Mesenchymal stem cell (in vitro differentiated cells and primary cell): ENCODE results near the gene CSNK2A1. TPM values are rescaled to one million over a fixed set of nuclear protein-coding genes. Genes with fewer than 3 reads are reported as not detected.

Source experiments
- DNase-seq: peaks from one replicate; pipeline ENCODE4 v3.0.0-alpha.2; 2013
- H2AFZ ChIP-seq: one replicate; pipeline ENCODE4 v1.6.1; 2013; ENCODE audit warnings: low read depth, mild to moderate bottlenecking, control low read depth, inconsistent platforms, low read length, moderate library complexity
- H2AK5ac ChIP-seq: 2 replicates; pipeline ENCODE4 v1.6.1; 2013; ENCODE audit warnings: low read length, moderate library complexity, mild to moderate bottlenecking, inconsistent platforms; ENCODE audit not compliant: severe bottlenecking
- H2BK120ac ChIP-seq: one replicate; pipeline ENCODE4 v1.6.1; 2013; ENCODE audit warnings: low read depth, mild to moderate bottlenecking, inconsistent platforms, low read length, moderate library complexity
- H2BK12ac ChIP-seq, 2 experiments: one replicate each; pipeline ENCODE4 v1.6.1; 2013; ENCODE audit warnings: inconsistent platforms in 2 of 2, low read length in 2 of 2, mild to moderate bottlenecking in 2 of 2, moderate library complexity in 2 of 2, control low read depth in 1 of 2
- H2BK15ac ChIP-seq: one replicate; pipeline ENCODE4 v1.6.1; 2013; ENCODE audit warnings: mild to moderate bottlenecking, low read depth, inconsistent platforms; ENCODE audit not compliant: poor library complexity, severe bottlenecking
- H2BK5ac ChIP-seq: 2 replicates; pipeline ENCODE4 v1.6.1; 2013; ENCODE audit warnings: low read depth, mild to moderate bottlenecking, low read length, control low read depth, inconsistent platforms; ENCODE audit not compliant: poor library complexity, severe bottlenecking
- H3K14ac ChIP-seq, 2 experiments: one replicate each; pipeline ENCODE4 v1.6.1; 2013; ENCODE audit warnings: inconsistent platforms in 2 of 2, low read length in 2 of 2, control low read depth in 1 of 2, mild to moderate bottlenecking in 1 of 2, moderate library complexity in 1 of 2
- H3K18ac ChIP-seq, 2 experiments: one replicate each; pipeline ENCODE4 v1.6.1; 2013; ENCODE audit warnings: inconsistent platforms in 2 of 2, low read length in 2 of 2, control low read depth in 1 of 2, low read depth in 1 of 2, mild to moderate bottlenecking in 1 of 2
- H3K23ac ChIP-seq, 2 experiments: one replicate each; pipeline ENCODE4 v1.6.1; 2013; ENCODE audit warnings: inconsistent platforms in 2 of 2, low read length in 2 of 2, mild to moderate bottlenecking in 2 of 2, moderate library complexity in 2 of 2, control low read depth in 1 of 2
- H3K27ac ChIP-seq: 2 replicates; pipeline ENCODE4 v1.5.1; 2013; ENCODE audit warnings: mild to moderate bottlenecking, moderate library complexity, low read length, control low read depth, inconsistent platforms; ENCODE audit not compliant: poor library complexity, severe bottlenecking
- H3K27me3 ChIP-seq, 2 experiments: 2 replicates each; pipeline versions ENCODE4 v1.6.1 to v1.7.0; 2013; ENCODE audit warnings: low read length in 2 of 2, mild to moderate bottlenecking in 2 of 2, moderate library complexity in 2 of 2, control low read depth in 1 of 2, inconsistent platforms in 1 of 2; ENCODE audit not compliant: control insufficient read depth in 1 of 2, insufficient read depth in 1 of 2
- H3K36me3 ChIP-seq, 2 experiments: 2 replicates each; pipeline versions ENCODE4 v1.6.1 to v1.7.0; 2013; ENCODE audit warnings: low read length in 2 of 2, control low read depth in 1 of 2, inconsistent platforms in 1 of 2, low read depth in 1 of 2, mild to moderate bottlenecking in 1 of 2; ENCODE audit not compliant: insufficient read depth in 2 of 2, control insufficient read depth in 1 of 2
- H3K4ac ChIP-seq, 2 experiments: one replicate each; pipeline ENCODE4 v1.6.1; 2013; ENCODE audit warnings: inconsistent platforms in 2 of 2, low read length in 2 of 2, mild to moderate bottlenecking in 2 of 2, moderate library complexity in 2 of 2, control low read depth in 1 of 2, low read depth in 1 of 2
- H3K4me1 ChIP-seq: 2 replicates; pipeline ENCODE4 v1.6.1; 2013; ENCODE audit warnings: low read depth, low read length, control low read depth; ENCODE audit not compliant: control insufficient read depth, insufficient read depth
- H3K4me2 ChIP-seq: 2 replicates; pipeline ENCODE4 v1.6.1; 2013; ENCODE audit warnings: low read length, mild to moderate bottlenecking, inconsistent platforms; ENCODE audit not compliant: poor library complexity, severe bottlenecking
- H3K4me3 ChIP-seq, 2 experiments: 2 replicates each; pipeline versions ENCODE4 v1.5.1 to v1.7.0; 2013; ENCODE audit warnings: low read length in 2 of 2, mild to moderate bottlenecking in 2 of 2, control low read depth in 1 of 2, low read depth in 1 of 2; ENCODE audit not compliant: insufficient read depth in 1 of 2
- H3K79me1 ChIP-seq: replicated peaks from 2 replicates; pipeline ENCODE4 v1.6.1; 2013; ENCODE audit warnings: mild to moderate bottlenecking, control low read depth, low read length, inconsistent platforms; ENCODE audit not compliant: poor library complexity, severe bottlenecking
- H3K9ac ChIP-seq: 2 replicates; pipeline ENCODE4 v1.7.0; 2013; ENCODE audit warnings: mild to moderate bottlenecking, low read length, moderate library complexity
- H3K9me3 ChIP-seq: 2 replicates; pipeline ENCODE4 v1.7.0; 2013; ENCODE audit warnings: mild to moderate bottlenecking, low read length; ENCODE audit not compliant: control insufficient read depth
- H4K8ac ChIP-seq: one replicate; pipeline ENCODE4 v1.6.1; 2013; ENCODE audit warnings: inconsistent platforms, mild to moderate bottlenecking, low read length, moderate library complexity
- H4K91ac ChIP-seq: one replicate; pipeline ENCODE4 v1.6.1; 2013; ENCODE audit warnings: mild to moderate bottlenecking, low read length, inconsistent platforms
- WGBS: methylation state at CpG from one replicate; pipeline ENCODE4 v1.1.7; 2013; ENCODE audit warnings: mixed read lengths; 5-methylcytosine and 5-hydroxymethylcytosine counted together
- small RNA-seq: library from polyadenylated mRNA; stranded (forward); fragments of <200 nt; extraction: miRNeasy Mini kit (QIAGEN cat#:217004); gene quantifications from one replicate; pipeline ENCODE3, GENCODE V24; 2013; ENCODE audit warnings: low read depth

Gene CSNK2A1

GRCh38 chr20:427849-428657 lies 115.5 kb downstream of the CSNK2A1 start:
- Histone ChIP-seq H3K23ac (no peak overlapping the region), H4K8ac (no peak overlapping the region), H3K36me3 (peaks cover 67 to 87% of the 10 kb centered on the region in 2 experiments), H3K4me2 (no peak overlapping the region), H2BK12ac (no peak overlapping the region), H2AFZ (no peak overlapping the region), H2BK120ac (no peak overlapping the region), H2BK15ac (no peak overlapping the region), H3K9me3 (no peaks in the 10 kb centered on the region), H3K4ac (no peak overlapping the region), H3K4me3 (no peak overlapping the region), H3K27ac (no peak overlapping the region), H3K79me1 (peaks cover 22% of the 10 kb centered on the region), H3K27me3 (no peaks in the 10 kb centered on the region), H3K18ac (no peak overlapping the region), H2BK5ac (no peak overlapping the region), H3K4me1 (peaks cover 6% of the 10 kb centered on the region), H4K91ac (no peak overlapping the region), H2AK5ac (no peak overlapping the region), H3K14ac (no peak overlapping the region), H3K9ac (no peak overlapping the region)
- no peak for DNase-seq
- 98% methylated on average over 14 of the region's 14 CpGs for WGBS

GRCh38 chr20:427401-427800 lies 116.2 kb downstream of the CSNK2A1 start:
- Histone ChIP-seq H3K18ac (no peak overlapping the region), H3K4ac (no peak overlapping the region), H2BK120ac (no peak overlapping the region), H3K36me3 (peaks cover 67 to 84% of the 10 kb centered on the region in 2 experiments), H3K27ac (no peak overlapping the region), H3K4me2 (no peak overlapping the region), H2BK5ac (no peak overlapping the region), H2AFZ (no peak overlapping the region), H4K8ac (no peak overlapping the region), H3K9me3 (no peaks in the 10 kb centered on the region), H3K4me1 (peaks cover 6% of the 10 kb centered on the region), H3K9ac (no peak overlapping the region), H3K14ac (no peak overlapping the region), H3K4me3 (no peak overlapping the region), H2BK15ac (no peak overlapping the region), H3K79me1 (peaks cover 22% of the 10 kb centered on the region), H3K27me3 (no peaks in the 10 kb centered on the region), H2AK5ac (no peak overlapping the region), H4K91ac (no peak overlapping the region), H3K23ac (no peak overlapping the region), H2BK12ac (no peak overlapping the region)
- 90% methylated on average over 4 of the region's 4 CpGs for WGBS
- no peak for DNase-seq

- no peak overlapping the region for H3K27ac ChIP-seq
- H2BK12ac ChIP-seq = no peak overlapping the region
- peaks cover 6% of the 10 kb centered on the region for H3K4me1 ChIP-seq
- no peak overlapping the region for H2BK5ac ChIP-seq
- H3K14ac ChIP-seq = no peak overlapping the region
- no peak overlapping the region for H2BK15ac ChIP-seq
- 100% methylated on average over 1 of the region's 2 CpGs for WGBS
- H3K4me3 ChIP-seq = no peak overlapping the region
- H4K8ac ChIP-seq = no peak overlapping the region
- H3K27me3 ChIP-seq = no peaks in the 10 kb centered on the region
- H2AK5ac ChIP-seq = no peak overlapping the region
- H3K36me3 ChIP-seq = peaks cover 67 to 84% of the 10 kb centered on the region in 2 experiments
- no peak overlapping the region for H4K91ac ChIP-seq
- H3K4ac ChIP-seq = no peak overlapping the region
- H2BK120ac ChIP-seq = no peak overlapping the region
- H3K23ac ChIP-seq = no peak overlapping the region
- peaks cover 22% of the 10 kb centered on the region for H3K79me1 ChIP-seq
- H2AFZ ChIP-seq = no peak overlapping the region
- no peaks in the 10 kb centered on the region for H3K9me3 ChIP-seq
- no peak overlapping the region for H3K18ac ChIP-seq
- no peak overlapping the region for H3K4me2 ChIP-seq
- no peak overlapping the region for H3K9ac ChIP-seq
- no peak for DNase-seq
These were observed 117.0 kb downstream of the CSNK2A1 start for GRCh38 chr20:426566-426965.

Small RNA genes lying within 50 kb of the gene (small RNA-seq; reads per million reads assigned to genes)
- gene RF00019 = not detected
